SU-DHL-6 (cell line): ENCODE data around the gene ZNF334.

ENCODE experiments used
- H2AFZ ChIP-seq: fragments of 200-600 bp; sonication (generic); 2 replicates; pipeline ENCODE4 v1.6.1; 2014; ENCODE audit warnings: low read depth, mild to moderate bottlenecking, moderate library complexity, mixed read lengths, antibody characterized with exemption, low read length; ENCODE audit not compliant: severe bottlenecking
- H3F3A ChIP-seq: fragments of 200-600 bp; shearing (Covaris generic); 2 replicates; pipeline ENCODE4 v1.6.0; 2016; ENCODE audit warnings: antibody characterized with exemption, mild to moderate bottlenecking; ENCODE audit not compliant: insufficient read depth
- H3K27ac ChIP-seq: fragments of 200-600 bp; sonication (generic); 2 replicates; pipeline ENCODE4 v1.5.1; 2016; ENCODE audit warnings: low read depth, mild to moderate bottlenecking, low read length, moderate library complexity, mixed read lengths
- H3K27me3 ChIP-seq: fragments of 200-600 bp; sonication (generic), shearing (Covaris generic); 2 replicates; pipeline ENCODE4 v1.6.0; 2014; ENCODE audit warnings: mild to moderate bottlenecking, low read length
- H3K36me3 ChIP-seq: fragments of 200-600 bp; sonication (generic); 2 replicates; pipeline ENCODE4 v1.6.1; 2014; ENCODE audit warnings: mild to moderate bottlenecking, low read length, mixed read lengths
- H3K4me2 ChIP-seq: fragments of 300-600, 200-600 bp; shearing (Covaris generic), sonication (generic); 2 replicates; pipeline ENCODE4 v1.6.0; 2014; ENCODE audit warnings: low read length, low read depth, mild to moderate bottlenecking; ENCODE audit not compliant: poor library complexity, severe bottlenecking
- H3K4me3 ChIP-seq: fragments of 200-600 bp; sonication (generic); 2 replicates; pipeline ENCODE4 v1.5.1; 2014; ENCODE audit warnings: antibody characterized with exemption, low read length, mild to moderate bottlenecking, mixed read lengths; ENCODE audit not compliant: insufficient read depth, poor library complexity, severe bottlenecking
- H3K79me2 ChIP-seq: fragments of 200-600 bp; sonication (generic); 2 replicates; pipeline ENCODE4 v1.6.1; 2014; ENCODE audit warnings: mild to moderate bottlenecking, low read length, moderate library complexity; ENCODE audit not compliant: insufficient read depth
- H3K9ac ChIP-seq: fragments of 200-600 bp; sonication (generic); 2 replicates; pipeline ENCODE4 v1.7.0; 2014; ENCODE audit warnings: mild to moderate bottlenecking, low read length
- H3K9me2 ChIP-seq: fragments of 200-600 bp; sonication (generic); replicated peaks from 2 replicates; pipeline ENCODE4 v1.6.1; 2014; ENCODE audit warnings: low read length; ENCODE audit not compliant: insufficient read depth
- H3K9me3 ChIP-seq: fragments of 200-600 bp; sonication (generic); 2 replicates; pipeline ENCODE4 v1.6.1; 2014; ENCODE audit warnings: low read length, mixed read lengths; ENCODE audit not compliant: insufficient read depth
- H4K20me1 ChIP-seq: fragments of 200-600 bp; sonication (generic); 2 replicates; pipeline ENCODE4 v1.6.1; 2014; ENCODE audit warnings: low read depth, mild to moderate bottlenecking, antibody characterized with exemption, low read length, moderate library complexity, mixed read lengths
- CTCF ChIP-seq: fragments of 200-600 bp; sonication (generic); IDR thresholded peaks from one replicate; pipeline ENCODE4 v1.5.1; 2017; ENCODE audit warnings: antibody characterized with exemption, mild to moderate bottlenecking, low read length, moderate library complexity; ENCODE audit not compliant: insufficient read depth, poor library complexity, severe bottlenecking
- EZH2phosphoT487 ChIP-seq: fragments of 200-600 bp; sonication (generic), shearing (Covaris generic); conservative IDR thresholded peaks from 2 replicates; pipeline ENCODE4 v1.6.1; 2018; ENCODE audit warnings: mild to moderate bottlenecking, antibody characterized with exemption, low read length, moderate library complexity, mixed read lengths

Gene ZNF334

GRCh38 chr20:46456255-46457028 is 56.9 kb downstream of the ZNF334 start:
- H3K4me2 ChIP-seq = no peak overlapping the region
- H3K27ac ChIP-seq = no peak overlapping the region
- H3F3A ChIP-seq = no peaks in the 10 kb centered on the region
- TF ChIP-seq EZH2phosphoT487 (no peak), CTCF (no peak)
- no peak overlapping the region for H2AFZ ChIP-seq
- no peaks in the 10 kb centered on the region for H3K27me3 ChIP-seq
- H3K9ac ChIP-seq = no peak overlapping the region
- H3K9me3 ChIP-seq = no peaks in the 10 kb centered on the region
- H3K79me2 ChIP-seq = no peaks in the 10 kb centered on the region
- no peaks in the 10 kb centered on the region for H3K36me3 ChIP-seq
- H3K4me3 ChIP-seq = no peak overlapping the region
- H3K9me2 ChIP-seq = no peaks in the 10 kb centered on the region
- no peaks in the 10 kb centered on the region for H4K20me1 ChIP-seq

GRCh38 chr20:46455729-46456128 is 57.6 kb downstream of the ZNF334 start:
- H3F3A ChIP-seq = no peaks in the 10 kb centered on the region
- no peaks in the 10 kb centered on the region for H3K27me3 ChIP-seq
- no peak overlapping the region for H3K4me3 ChIP-seq
- H3K36me3 ChIP-seq = no peaks in the 10 kb centered on the region
- no peak overlapping the region for H3K4me2 ChIP-seq
- TF ChIP-seq CTCF = no peak
- TF ChIP-seq EZH2phosphoT487 = no peak
- H4K20me1 ChIP-seq = no peaks in the 10 kb centered on the region
- H3K79me2 ChIP-seq = no peaks in the 10 kb centered on the region
- no peak overlapping the region for H3K9ac ChIP-seq
- no peak overlapping the region for H2AFZ ChIP-seq
- H3K9me3 ChIP-seq = no peaks in the 10 kb centered on the region
- H3K9me2 ChIP-seq = no peaks in the 10 kb centered on the region
- no peak overlapping the region for H3K27ac ChIP-seq
